Progenitor cell of endocrine pancreas (in vitro differentiated cells): ENCODE data around the gene HTT-AS. TPM values are rescaled to one million over a fixed set of nuclear protein-coding genes. Genes with fewer than 3 reads are reported as not detected.

Experiments used
- DNase-seq: peaks from one replicate; pipeline ENCODE4 v3.0.0; 2021; ENCODE audit warnings: low spot score; ENCODE audit not compliant: unreplicated experiment
- H3K27ac Mint-ChIP-seq: 2 replicates; pipeline ENCODE4 v1.8.0; 2021; ENCODE audit warnings: mild to moderate bottlenecking, moderate library complexity, mixed read lengths
- H3K27me3 Mint-ChIP-seq: 2 replicates; pipeline ENCODE4 v1.8.0; 2021; ENCODE audit warnings: mixed read lengths
- H3K36me3 Mint-ChIP-seq: 2 replicates; pipeline ENCODE4 v1.8.0; 2022; ENCODE audit warnings: mixed read lengths; ENCODE audit not compliant: insufficient read depth
- H3K4me1 Mint-ChIP-seq: 2 replicates; pipeline ENCODE4 v1.8.0; 2021; ENCODE audit warnings: low read depth, mixed read lengths
- H3K4me3 Mint-ChIP-seq: 2 replicates; pipeline ENCODE4 v1.8.0; 2021; ENCODE audit warnings: low read depth, mild to moderate bottlenecking, moderate library complexity, mixed read lengths
- H3K9me3 Mint-ChIP-seq: 2 replicates; pipeline ENCODE4 v1.8.0; 2021; ENCODE audit warnings: low read depth, mixed read lengths
- CTCF ChIP-seq: fragments of 200-600 bp; sonication (generic); IDR thresholded peaks from one replicate; pipeline ENCODE4 v1.5.0; 2021; ENCODE audit warnings: antibody characterized with exemption, mild to moderate bottlenecking; ENCODE audit not compliant: unreplicated experiment
- total RNA-seq: library from RNA; stranded (reverse); gene quantifications from 2 replicates; pipeline ENCODE4 v1.2.1, GENCODE V29; 2021

The HTT-AS gene
- total RNA-seq, 1 donor from 2014 or later, result not detected

DNA sequence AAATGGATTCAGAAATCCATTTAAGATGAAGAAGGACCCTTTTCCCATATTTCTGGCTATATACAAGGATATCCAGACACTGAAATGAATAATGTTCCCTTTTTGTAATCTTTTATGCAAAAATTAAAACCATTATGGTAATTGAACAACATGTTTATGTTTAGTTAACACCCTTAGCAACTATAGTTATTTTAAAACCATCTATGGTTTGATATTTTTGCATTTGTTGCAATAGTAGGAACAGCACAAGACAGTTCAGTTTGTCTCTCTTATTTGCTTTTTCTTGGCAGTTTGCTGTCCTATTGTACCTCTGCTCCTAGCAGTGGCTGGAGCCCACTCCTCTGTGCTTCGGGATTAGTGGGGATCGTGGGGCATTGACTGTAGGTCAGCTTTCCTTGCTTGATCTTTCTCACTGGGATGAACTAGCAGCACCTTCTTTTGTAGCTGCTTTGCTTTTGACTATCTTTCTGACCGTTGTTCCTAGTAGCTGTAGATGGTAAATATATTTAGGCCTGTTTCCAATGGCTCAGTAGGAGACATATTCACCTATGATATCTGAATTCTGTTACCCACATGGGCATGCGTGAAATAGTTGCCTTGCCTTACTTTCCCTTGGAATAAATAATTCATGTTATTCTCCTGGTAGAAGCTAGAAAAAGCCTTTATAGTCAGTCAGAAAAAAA lies 12.9 kb upstream of the HTT-AS start:
- DNase-seq, result no peak
- no peak overlapping the region for H3K27ac Mint-ChIP-seq
- peaks cover 3% of the 10 kb centered on the region for H3K9me3 Mint-ChIP-seq
- peaks cover 22% of the 10 kb centered on the region for H3K36me3 Mint-ChIP-seq
- TF ChIP-seq CTCF, result no peak
- H3K4me1 Mint-ChIP-seq, result peaks cover 4% of the 10 kb centered on the region
- H3K27me3 Mint-ChIP-seq, result no peaks in the 10 kb centered on the region
- no peak overlapping the region for H3K4me3 Mint-ChIP-seq

GRCh38 chr4:3085948-3086670 lies 11.8 kb upstream of the HTT-AS start:
- Mint-ChIP-seq H3K4me1 (peaks cover 4% of the 10 kb centered on the region), H3K4me3 (no peak overlapping the region), H3K27me3 (no peaks in the 10 kb centered on the region)

GRCh38 chr4:3083732-3084131 lies 9.4 kb upstream of the HTT-AS start:
- Mint-ChIP-seq H3K27ac (peak overlapping the region; percentile 19), H3K4me3 (no peak overlapping the region), H3K27me3 (no peaks in the 10 kb centered on the region)

More at GRCh38 chr4:3085948-3086670, 11.8 kb upstream of the HTT-AS start:
- peaks cover 18% of the 10 kb centered on the region for H3K36me3 Mint-ChIP-seq
- TF ChIP-seq CTCF, result no peak
- no peak for DNase-seq
- no peak overlapping the region for H3K27ac Mint-ChIP-seq
- H3K9me3 Mint-ChIP-seq, result peaks cover 3% of the 10 kb centered on the region

DNA sequence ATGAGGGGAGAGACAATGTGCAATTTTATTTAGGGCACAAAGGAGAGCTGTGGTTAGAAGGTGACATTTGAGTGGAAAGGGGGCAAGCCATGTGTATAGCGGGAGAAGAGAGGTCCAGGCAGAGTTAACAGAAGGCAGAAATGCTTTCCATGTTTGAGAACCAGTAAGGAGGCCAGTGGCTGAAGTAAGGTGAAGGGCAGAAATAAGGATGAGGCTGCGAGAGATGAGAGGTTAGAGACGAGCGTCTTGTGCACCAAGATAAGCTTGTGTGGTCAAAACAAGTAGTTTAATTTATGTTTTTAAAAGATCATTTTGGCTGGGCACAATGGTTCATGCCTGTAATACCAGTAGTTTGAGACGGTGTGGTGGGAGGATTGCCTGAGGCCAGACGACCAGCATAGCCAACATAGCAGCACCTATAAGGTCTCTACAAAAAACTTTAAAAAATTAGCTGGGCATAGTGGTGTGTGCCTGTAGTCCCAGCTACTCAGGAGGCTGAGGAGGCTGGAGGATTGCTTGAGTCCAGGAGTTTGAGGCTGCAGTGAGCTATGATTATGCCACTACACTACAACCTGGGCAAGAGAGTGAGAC lies 8.7 kb upstream of the HTT-AS start:
- H3K4me3 Mint-ChIP-seq, result no peak overlapping the region
- H3K4me1 Mint-ChIP-seq, result peaks cover 5% of the 10 kb centered on the region
- peak overlapping the region; percentile 54 for H3K27ac Mint-ChIP-seq
- no peaks in the 10 kb centered on the region for H3K27me3 Mint-ChIP-seq
- H3K36me3 Mint-ChIP-seq, result peaks cover 10% of the 10 kb centered on the region
- no peak for TF ChIP-seq CTCF
- H3K9me3 Mint-ChIP-seq, result peaks cover 3% of the 10 kb centered on the region
- DNase-seq, result no peak

More at GRCh38 chr4:3083732-3084131, 9.4 kb upstream of the HTT-AS start:
- peaks cover 3% of the 10 kb centered on the region for H3K9me3 Mint-ChIP-seq
- no peak for TF ChIP-seq CTCF
- no peak for DNase-seq
- H3K36me3 Mint-ChIP-seq, result peaks cover 13% of the 10 kb centered on the region
- peaks cover 4% of the 10 kb centered on the region for H3K4me1 Mint-ChIP-seq

- peaks cover 3% of the 10 kb centered on the region for H3K9me3 Mint-ChIP-seq
- no peaks in the 10 kb centered on the region for H3K27me3 Mint-ChIP-seq
- no peak overlapping the region for H3K4me3 Mint-ChIP-seq
- peaks cover 20% of the 10 kb centered on the region for H3K4me1 Mint-ChIP-seq
- no peak for TF ChIP-seq CTCF
- no peak overlapping the region for H3K27ac Mint-ChIP-seq
- DNase-seq, result no peak
- H3K36me3 Mint-ChIP-seq, result peaks cover 7% of the 10 kb centered on the region
Observed at GRCh38 chr4:3079694-3080123, 5.4 kb upstream of the HTT-AS start.
